Hepatocyte (in vitro differentiated cells): ENCODE measurements around the gene RAD1. TPM values are rescaled to one million over a fixed set of nuclear protein-coding genes. Genes with fewer than 3 reads are reported as not detected.

Source experiments
- DNase-seq: peaks from one replicate; pipeline ENCODE4 v3.0.0-alpha.2; 2016; ENCODE audit warnings: low spot score
- H2AFZ ChIP-seq: fragments of 200-600 bp; sonication (generic); 2 replicates; pipeline ENCODE4 v1.6.0; 2016; ENCODE audit warnings: antibody characterized with exemption, mild to moderate bottlenecking
- H3K27ac ChIP-seq: fragments of 200-600 bp; sonication (generic); 2 replicates; pipeline ENCODE4 v1.5.1; 2016; ENCODE audit warnings: mild to moderate bottlenecking
- H3K27me3 ChIP-seq: fragments of 200-600 bp; sonication (generic); 2 replicates; pipeline ENCODE4 v1.6.1; 2016
- H3K36me3 ChIP-seq: fragments of 200-600 bp; sonication (generic); replicated peaks from 2 replicates; pipeline ENCODE4 v1.5.1; 2016; ENCODE audit warnings: low read depth; ENCODE audit not compliant: insufficient read depth
- H3K4me1 ChIP-seq: fragments of 200-600 bp; sonication (generic); 2 replicates; pipeline ENCODE4 v1.5.1; 2016; ENCODE audit warnings: mild to moderate bottlenecking, moderate library complexity; ENCODE audit not compliant: insufficient read depth
- H3K4me2 ChIP-seq: fragments of 200-600 bp; sonication (generic); 2 replicates; pipeline ENCODE4 v1.6.0; 2016
- H3K4me3 ChIP-seq: fragments of 200-600 bp; sonication (generic); 2 replicates; pipeline ENCODE4 v1.5.1; 2016; ENCODE audit warnings: mild to moderate bottlenecking
- H3K79me2 ChIP-seq: fragments of 200-600 bp; sonication (generic); 2 replicates; pipeline ENCODE4 v1.6.0; 2017; ENCODE audit warnings: mild to moderate bottlenecking
- H3K9me2 ChIP-seq: fragments of 200-600 bp; sonication (generic); replicated peaks from 2 replicates; pipeline ENCODE4 v1.6.0; 2017; ENCODE audit warnings: mild to moderate bottlenecking; ENCODE audit not compliant: insufficient read depth
- H3K9me3 ChIP-seq: fragments of 200-600 bp; sonication (generic); 2 replicates; pipeline ENCODE4 v1.5.1; 2016; ENCODE audit warnings: low read depth, mild to moderate bottlenecking
- H4K20me1 ChIP-seq: fragments of 200-600 bp; sonication (generic); 2 replicates; pipeline ENCODE4 v1.6.0; 2016; ENCODE audit warnings: mild to moderate bottlenecking; ENCODE audit not compliant: insufficient read depth, poor library complexity, severe bottlenecking
- CTCF ChIP-seq: fragments of 200-600 bp; sonication (generic); IDR thresholded peaks from 2 replicates; pipeline ENCODE4 v1.5.1; 2016; ENCODE audit warnings: antibody characterized with exemption, mild to moderate bottlenecking; ENCODE audit not compliant: poor library complexity
- EZH2 ChIP-seq: fragments of 200-600 bp; sonication (generic); IDR thresholded peaks from 2 replicates; pipeline ENCODE4 v1.6.1; 2016; ENCODE audit warnings: antibody characterized with exemption, mild to moderate bottlenecking, borderline replicate concordance
- EZH2phosphoT487 ChIP-seq: fragments of 200-600 bp; sonication (generic); IDR thresholded peaks from one replicate; pipeline ENCODE4 v1.6.1; 2018; ENCODE audit warnings: antibody characterized with exemption, mild to moderate bottlenecking, low read depth, moderate library complexity; ENCODE audit not compliant: unreplicated experiment, severe bottlenecking
- WGBS: methylation state at CpG from one replicate; pipeline ENCODE4 v1.1.6; 2016; ENCODE audit warnings: low lambda C conversion rate; ENCODE audit errors: missing lambda C conversion rate; 5-methylcytosine and 5-hydroxymethylcytosine counted together
- polyA plus RNA-seq: library from polyadenylated mRNA; unstranded; fragments of >200 nt; fragmentation: Nextera tagmentation; extraction: Ambion mirVana; gene quantifications from 2 replicates; pipeline ENCODE4 v1.2.1, GENCODE V29; 2016
- total RNA-seq: library from RNA; depleted of rRNA; stranded (reverse); fragments of >200 nt; gene quantifications from 2 replicates; pipeline ENCODE4 v1.2.3, GENCODE V29; 2014

The RAD1 gene
- total and polyA plus RNA-seq, 2 experiments from 2014 or later, result 25.2 to 33.2 TPM

GRCh38 chr5:34928267-34928666 lies 13.0 kb upstream of the RAD1 start:
- no peaks in the 10 kb centered on the region for H3K36me3 ChIP-seq
- no peak overlapping the region for H3K27ac ChIP-seq
- peak overlapping the region; percentile 34 for H3K4me3 ChIP-seq
- peaks cover 16% of the 10 kb centered on the region for H3K4me1 ChIP-seq
- no peak for DNase-seq
- TF ChIP-seq CTCF, result no peak
- no peak for TF ChIP-seq EZH2
- TF ChIP-seq EZH2phosphoT487, result no peak
- no peaks in the 10 kb centered on the region for H3K9me2 ChIP-seq
- H4K20me1 ChIP-seq, result peaks cover 9% of the 10 kb centered on the region
- 94% methylated on average over 5 of the region's 5 CpGs for WGBS
- H2AFZ ChIP-seq, result peak overlapping the region; percentile 71
- no peaks in the 10 kb centered on the region for H3K9me3 ChIP-seq
- peak overlapping the region; percentile 81 for H3K4me2 ChIP-seq
- H3K27me3 ChIP-seq, result no peaks in the 10 kb centered on the region
- H3K79me2 ChIP-seq, result peaks cover 37% of the 10 kb centered on the region

- Histone ChIP-seq H3K79me2 (peaks cover 32% of the 10 kb centered on the region), H4K20me1 (peaks cover 9% of the 10 kb centered on the region), H3K27me3 (no peaks in the 10 kb centered on the region), H3K36me3 (no peaks in the 10 kb centered on the region), H2AFZ (no peak overlapping the region), H3K4me1 (peaks cover 17% of the 10 kb centered on the region), H3K9me2 (no peaks in the 10 kb centered on the region), H3K9me3 (no peaks in the 10 kb centered on the region), H3K27ac (no peak overlapping the region), H3K4me3 (no peak overlapping the region), H3K4me2 (no peak overlapping the region)
- TF ChIP-seq EZH2phosphoT487 (no peak), CTCF (no peak), EZH2 (no peak)
- WGBS, result 93% methylated on average over 5 of the region's 5 CpGs
- no peak for DNase-seq
Observed at GRCh38 chr5:34927785-34928184, 12.5 kb upstream of the RAD1 start.

GRCh38 chr5:34926318-34926888 lies 11.1 kb upstream of the RAD1 start:
- Histone ChIP-seq H3K9me3 (no peaks in the 10 kb centered on the region), H3K27me3 (no peaks in the 10 kb centered on the region), H2AFZ (no peak overlapping the region), H3K4me1 (peaks cover 11% of the 10 kb centered on the region), H3K4me3 (no peak overlapping the region), H3K4me2 (no peak overlapping the region), H3K36me3 (no peaks in the 10 kb centered on the region), H4K20me1 (peaks cover 9% of the 10 kb centered on the region), H3K27ac (no peak overlapping the region), H3K9me2 (no peaks in the 10 kb centered on the region), H3K79me2 (peaks cover 19% of the 10 kb centered on the region)
- TF ChIP-seq EZH2 (no peak), CTCF (no peak), EZH2phosphoT487 (no peak)
- 97% methylated on average over 3 of the region's 3 CpGs for WGBS
- no peak for DNase-seq

GRCh38 chr5:34924462-34924765 lies 9.1 kb upstream of the RAD1 start:
- Histone ChIP-seq H3K4me3 (no peak overlapping the region), H3K9me3 (no peaks in the 10 kb centered on the region), H3K27me3 (no peaks in the 10 kb centered on the region), H3K27ac (peak overlapping the region; percentile 33), H3K4me1 (peaks cover 4% of the 10 kb centered on the region), H3K79me2 (peaks cover 19% of the 10 kb centered on the region), H2AFZ (no peak overlapping the region), H3K4me2 (no peak overlapping the region), H3K36me3 (no peaks in the 10 kb centered on the region), H3K9me2 (no peaks in the 10 kb centered on the region), H4K20me1 (no peaks in the 10 kb centered on the region)
- TF ChIP-seq CTCF (no peak), EZH2phosphoT487 (no peak), EZH2 (no peak)
- DNase-seq, result no peak
